SU-DHL-6 (cell line): ENCODE results near the gene ANGPTL1.

Experiments
- H2AFZ ChIP-seq: fragments of 200-600 bp; sonication (generic); 2 replicates; pipeline ENCODE4 v1.6.1; 2014; ENCODE audit warnings: low read depth, mild to moderate bottlenecking, moderate library complexity, mixed read lengths, antibody characterized with exemption, low read length; ENCODE audit not compliant: severe bottlenecking
- H3F3A ChIP-seq: fragments of 200-600 bp; shearing (Covaris generic); 2 replicates; pipeline ENCODE4 v1.6.0; 2016; ENCODE audit warnings: antibody characterized with exemption, mild to moderate bottlenecking; ENCODE audit not compliant: insufficient read depth
- H3K27ac ChIP-seq: fragments of 200-600 bp; sonication (generic); 2 replicates; pipeline ENCODE4 v1.5.1; 2016; ENCODE audit warnings: low read depth, mild to moderate bottlenecking, low read length, moderate library complexity, mixed read lengths
- H3K27me3 ChIP-seq: fragments of 200-600 bp; sonication (generic), shearing (Covaris generic); 2 replicates; pipeline ENCODE4 v1.6.0; 2014; ENCODE audit warnings: mild to moderate bottlenecking, low read length
- H3K36me3 ChIP-seq: fragments of 200-600 bp; sonication (generic); 2 replicates; pipeline ENCODE4 v1.6.1; 2014; ENCODE audit warnings: mild to moderate bottlenecking, low read length, mixed read lengths
- H3K4me2 ChIP-seq: fragments of 300-600, 200-600 bp; shearing (Covaris generic), sonication (generic); 2 replicates; pipeline ENCODE4 v1.6.0; 2014; ENCODE audit warnings: low read length, low read depth, mild to moderate bottlenecking; ENCODE audit not compliant: poor library complexity, severe bottlenecking
- H3K4me3 ChIP-seq: fragments of 200-600 bp; sonication (generic); 2 replicates; pipeline ENCODE4 v1.5.1; 2014; ENCODE audit warnings: antibody characterized with exemption, low read length, mild to moderate bottlenecking, mixed read lengths; ENCODE audit not compliant: insufficient read depth, poor library complexity, severe bottlenecking
- H3K79me2 ChIP-seq: fragments of 200-600 bp; sonication (generic); 2 replicates; pipeline ENCODE4 v1.6.1; 2014; ENCODE audit warnings: mild to moderate bottlenecking, low read length, moderate library complexity; ENCODE audit not compliant: insufficient read depth
- H3K9ac ChIP-seq: fragments of 200-600 bp; sonication (generic); 2 replicates; pipeline ENCODE4 v1.7.0; 2014; ENCODE audit warnings: mild to moderate bottlenecking, low read length
- H3K9me2 ChIP-seq: fragments of 200-600 bp; sonication (generic); replicated peaks from 2 replicates; pipeline ENCODE4 v1.6.1; 2014; ENCODE audit warnings: low read length; ENCODE audit not compliant: insufficient read depth
- H3K9me3 ChIP-seq: fragments of 200-600 bp; sonication (generic); 2 replicates; pipeline ENCODE4 v1.6.1; 2014; ENCODE audit warnings: low read length, mixed read lengths; ENCODE audit not compliant: insufficient read depth
- H4K20me1 ChIP-seq: fragments of 200-600 bp; sonication (generic); 2 replicates; pipeline ENCODE4 v1.6.1; 2014; ENCODE audit warnings: low read depth, mild to moderate bottlenecking, antibody characterized with exemption, low read length, moderate library complexity, mixed read lengths
- EZH2phosphoT487 ChIP-seq: fragments of 200-600 bp; sonication (generic), shearing (Covaris generic); conservative IDR thresholded peaks from 2 replicates; pipeline ENCODE4 v1.6.1; 2018; ENCODE audit warnings: mild to moderate bottlenecking, antibody characterized with exemption, low read length, moderate library complexity, mixed read lengths
- TF ChIP-seq, protein P1 (sequence below): fragments of 200-600 bp; sonication (generic); IDR thresholded peaks from one replicate; pipeline ENCODE4 v1.5.1; 2017; ENCODE audit warnings: antibody characterized with exemption, mild to moderate bottlenecking, low read length, moderate library complexity; ENCODE audit not compliant: insufficient read depth, poor library complexity, severe bottlenecking

The ANGPTL1 gene

DNA sequence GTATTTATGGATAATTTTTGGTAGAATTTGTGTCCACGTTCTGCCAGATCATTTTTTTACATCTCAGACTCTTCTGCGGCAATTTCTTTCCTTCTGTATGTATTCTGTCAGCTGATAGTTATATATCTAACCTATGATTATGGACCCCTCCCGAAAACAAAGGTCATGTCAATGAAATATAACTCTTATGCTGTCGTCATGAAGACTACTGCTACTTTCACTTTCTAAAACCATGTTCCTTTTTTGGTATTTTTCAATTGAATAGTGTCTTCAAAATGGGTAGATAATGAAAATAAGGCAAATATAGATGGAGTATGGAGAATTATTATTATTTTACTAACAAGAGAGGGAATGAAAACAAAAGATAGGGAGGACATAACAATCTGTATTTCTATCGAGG is 3.2 kb downstream of the ANGPTL1 start:
- H4K20me1 ChIP-seq: peaks cover 3% of the 10 kb centered on the region; the same call in 1 of the 2 replicates
- TF ChIP-seq, protein P1, sequence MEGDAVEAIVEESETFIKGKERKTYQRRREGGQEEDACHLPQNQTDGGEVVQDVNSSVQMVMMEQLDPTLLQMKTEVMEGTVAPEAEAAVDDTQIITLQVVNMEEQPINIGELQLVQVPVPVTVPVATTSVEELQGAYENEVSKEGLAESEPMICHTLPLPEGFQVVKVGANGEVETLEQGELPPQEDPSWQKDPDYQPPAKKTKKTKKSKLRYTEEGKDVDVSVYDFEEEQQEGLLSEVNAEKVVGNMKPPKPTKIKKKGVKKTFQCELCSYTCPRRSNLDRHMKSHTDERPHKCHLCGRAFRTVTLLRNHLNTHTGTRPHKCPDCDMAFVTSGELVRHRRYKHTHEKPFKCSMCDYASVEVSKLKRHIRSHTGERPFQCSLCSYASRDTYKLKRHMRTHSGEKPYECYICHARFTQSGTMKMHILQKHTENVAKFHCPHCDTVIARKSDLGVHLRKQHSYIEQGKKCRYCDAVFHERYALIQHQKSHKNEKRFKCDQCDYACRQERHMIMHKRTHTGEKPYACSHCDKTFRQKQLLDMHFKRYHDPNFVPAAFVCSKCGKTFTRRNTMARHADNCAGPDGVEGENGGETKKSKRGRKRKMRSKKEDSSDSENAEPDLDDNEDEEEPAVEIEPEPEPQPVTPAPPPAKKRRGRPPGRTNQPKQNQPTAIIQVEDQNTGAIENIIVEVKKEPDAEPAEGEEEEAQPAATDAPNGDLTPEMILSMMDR: no peak
- no peak for TF ChIP-seq EZH2phosphoT487
- H3K9ac ChIP-seq: no peak overlapping the region
- H3F3A ChIP-seq: peaks cover 13% of the 10 kb centered on the region
- H2AFZ ChIP-seq: no peak overlapping the region
- H3K27ac ChIP-seq: no peak overlapping the region
- peak overlapping the region; percentile 12 for H3K4me2 ChIP-seq
- no peaks in the 10 kb centered on the region for H3K27me3 ChIP-seq
- no peaks in the 10 kb centered on the region for H3K9me3 ChIP-seq
- H3K9me2 ChIP-seq: no peaks in the 10 kb centered on the region
- peaks cover 12% of the 10 kb centered on the region; the same call in 1 of the 2 replicates for H3K36me3 ChIP-seq
- no peak overlapping the region for H3K4me3 ChIP-seq
- no peaks in the 10 kb centered on the region for H3K79me2 ChIP-seq

DNA sequence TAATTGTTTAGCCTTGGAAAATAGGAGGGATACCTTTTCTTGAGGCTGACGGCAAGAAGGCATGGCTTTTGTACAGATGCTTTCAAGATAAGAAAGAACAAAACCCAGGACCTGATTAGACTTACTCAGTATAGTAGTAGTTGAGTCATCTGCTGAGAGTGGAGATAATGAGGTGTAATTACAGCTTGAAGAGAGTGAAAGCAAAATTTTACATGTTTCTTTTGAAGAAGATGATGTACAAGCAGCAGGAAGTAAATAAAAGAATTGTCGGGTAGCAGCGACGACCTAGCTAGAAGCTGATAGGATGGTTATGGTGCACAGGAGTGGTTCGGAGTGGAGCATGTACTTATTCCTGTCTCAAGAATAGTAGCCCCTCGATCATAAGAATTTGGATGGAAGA is 6.6 kb downstream of the ANGPTL1 start:
- no peak overlapping the region for H3K27ac ChIP-seq
- H3K4me2 ChIP-seq: no peak overlapping the region
- no peak overlapping the region for H3K9ac ChIP-seq
- H3K27me3 ChIP-seq: no peaks in the 10 kb centered on the region
- no peaks in the 10 kb centered on the region for H3K9me3 ChIP-seq
- no peak overlapping the region for H3K4me3 ChIP-seq
- H3K9me2 ChIP-seq: no peaks in the 10 kb centered on the region
- peaks cover 3% of the 10 kb centered on the region; the same call in 1 of the 2 replicates for H4K20me1 ChIP-seq
- no peaks in the 10 kb centered on the region; the same call in 1 of the 2 replicates for H3K79me2 ChIP-seq
- peaks cover 22% of the 10 kb centered on the region for H3F3A ChIP-seq
- H3K36me3 ChIP-seq: peaks cover 24% of the 10 kb centered on the region; the same call in 1 of the 2 replicates
- no peak overlapping the region for H2AFZ ChIP-seq
- TF ChIP-seq EZH2phosphoT487: no peak
- TF ChIP-seq, protein P1: no peak

- peaks cover 26% of the 10 kb centered on the region for H3F3A ChIP-seq
- H3K9me3 ChIP-seq: no peaks in the 10 kb centered on the region
- no peak overlapping the region for H2AFZ ChIP-seq
- H3K27me3 ChIP-seq: no peaks in the 10 kb centered on the region
- no peak overlapping the region; the same call in 1 of the 2 replicates for H3K27ac ChIP-seq
- no peak overlapping the region for H3K4me3 ChIP-seq
- peaks cover 30% of the 10 kb centered on the region; the same call in 1 of the 2 replicates for H3K36me3 ChIP-seq
- no peaks in the 10 kb centered on the region for H3K9me2 ChIP-seq
- H4K20me1 ChIP-seq: peaks cover 3% of the 10 kb centered on the region; the same call in 1 of the 2 replicates
- no peaks in the 10 kb centered on the region; the same call in 1 of the 2 replicates for H3K79me2 ChIP-seq
- TF ChIP-seq EZH2phosphoT487: no peak
- TF ChIP-seq, protein P1: no peak
- no peak overlapping the region for H3K9ac ChIP-seq
- H3K4me2 ChIP-seq: no peak overlapping the region
These were observed 8.0 kb downstream of the ANGPTL1 start for GRCh38 chr1:178862864-178863263.
